ENCODE results near the gene B3GALT6.

Gene B3GALT6

GRCh38 chr1:1238702-1239178 is 6.7 kb downstream of the B3GALT6 start:
- no peak for DNase-seq (ENCODE audit: low read depth in 1 of 2, low spot score in 1 of 2)
- TF ChIP-seq GABPA (IDR thresholded peaks at IDR 0.05; ENCODE audit: low read depth), result no peak
- Histone ChIP-seq H3K27ac (replicated peaks) (no peak overlapping the region), H3K27me3 (ENCODE audit: insufficient read depth, poor library complexity, severe bottlenecking) (peaks cover 18% of the 10 kb centered on the region), H3K4me3 (replicated peaks; ENCODE audit: insufficient read depth, low read length) (no peak overlapping the region)

GRCh38 chr1:1239227-1239613 is 7.2 kb downstream of the B3GALT6 start:
- TF ChIP-seq SPI1 (IDR thresholded peaks at IDR 0.05; ENCODE audit: borderline replicate concordance, low read depth), result no peak
- no peak for TF ChIP-seq CTCF (IDR thresholded peaks at IDR 0.05; ENCODE audit: insufficient read depth, low read length)
- no peak for TF ChIP-seq GABPA (IDR thresholded peaks at IDR 0.05; ENCODE audit: low read depth)
- TF ChIP-seq POLR2AphosphoS5 (IDR thresholded peaks at IDR 0.05; ENCODE audit: low read depth), result no peak
- TF ChIP-seq REST (IDR thresholded peaks at IDR 0.05; ENCODE audit: insufficient replicate concordance, low read depth), result no peak
- no peak overlapping the region for H3K27ac ChIP-seq (replicated peaks)

GRCh38 chr1:1239614-1240347 is 7.7 kb downstream of the B3GALT6 start:
- Histone ChIP-seq H3K27me3 (ENCODE audit: insufficient read depth, poor library complexity, severe bottlenecking) (peaks cover 18% of the 10 kb centered on the region), H3K4me3 (replicated peaks; ENCODE audit: insufficient read depth, low read length) (no peak overlapping the region), H3K27ac (replicated peaks) (no peak overlapping the region)
- TF ChIP-seq CTCF (IDR thresholded peaks at IDR 0.05; ENCODE audit: insufficient read depth, low read length), result no peak
- no peak for TF ChIP-seq GABPA (IDR thresholded peaks at IDR 0.05; ENCODE audit: low read depth)
- no peak for TF ChIP-seq REST (IDR thresholded peaks at IDR 0.05; ENCODE audit: insufficient replicate concordance, low read depth)
- TF ChIP-seq SPI1 (IDR thresholded peaks at IDR 0.05; ENCODE audit: borderline replicate concordance, low read depth), result no peak
- TF ChIP-seq POLR2AphosphoS5 (IDR thresholded peaks at IDR 0.05; ENCODE audit: low read depth), result no peak
- no peak for DNase-seq (ENCODE audit: low read depth in 1 of 2, low spot score in 1 of 2)

More at GRCh38 chr1:1239227-1239613, 7.2 kb downstream of the B3GALT6 start:
- DNase-seq (ENCODE audit: low read depth in 1 of 2, low spot score in 1 of 2), result no peak
- Histone ChIP-seq H3K27me3 (ENCODE audit: insufficient read depth, poor library complexity, severe bottlenecking) (peaks cover 18% of the 10 kb centered on the region), H3K4me3 (replicated peaks; ENCODE audit: insufficient read depth, low read length) (no peak overlapping the region)

- Histone ChIP-seq H3K27me3 (ENCODE audit: insufficient read depth, poor library complexity, severe bottlenecking) (peaks cover 18% of the 10 kb centered on the region), H3K27ac (replicated peaks) (no peak overlapping the region), H3K4me3 (replicated peaks; ENCODE audit: insufficient read depth, low read length) (no peak overlapping the region)
- no peak for TF ChIP-seq GABPA (IDR thresholded peaks at IDR 0.05; ENCODE audit: low read depth)
- no peak for TF ChIP-seq CTCF (IDR thresholded peaks at IDR 0.05; ENCODE audit: insufficient read depth, low read length)
- DNase-seq (ENCODE audit: low read depth in 1 of 2, low spot score in 1 of 2), result no peak
Observed at GRCh38 chr1:1240348-1240732, 8.3 kb downstream of the B3GALT6 start.

Data from HL-60 (cell line).